SU-DHL-6 (cell line): Measurements from ENCODE around the gene ENOX2.

Source experiments
- EZH2phosphoT487 ChIP-seq: fragments of 200-600 bp; sonication (generic), shearing (Covaris generic); conservative IDR thresholded peaks from 2 replicates; pipeline ENCODE4 v1.6.1; 2018; ENCODE audit warnings: mild to moderate bottlenecking, antibody characterized with exemption, low read length, moderate library complexity, mixed read lengths
- TF ChIP-seq, protein P1 (sequence below): fragments of 200-600 bp; sonication (generic); IDR thresholded peaks from one replicate; pipeline ENCODE4 v1.5.1; 2017; ENCODE audit warnings: antibody characterized with exemption, mild to moderate bottlenecking, low read length, moderate library complexity; ENCODE audit not compliant: insufficient read depth, poor library complexity, severe bottlenecking

DNA sequence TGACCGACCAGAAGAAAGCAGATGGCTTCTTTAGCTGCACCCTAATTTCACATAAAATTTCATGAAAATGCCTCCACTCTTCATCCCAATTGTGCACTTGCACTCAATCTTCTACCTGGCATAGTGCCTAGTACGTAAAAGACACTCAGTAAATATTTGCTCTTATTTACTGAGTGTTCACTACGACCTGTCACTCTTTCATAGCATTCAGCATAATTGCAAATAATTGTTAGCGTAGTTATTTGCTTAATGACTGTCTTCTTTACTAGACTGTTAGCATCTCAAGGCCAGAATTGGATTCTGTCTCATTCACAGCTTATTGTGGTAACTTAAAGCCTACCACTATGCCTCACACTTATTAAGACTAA is 130.2 kb downstream of the ENOX2 start:
- TF ChIP-seq EZH2phosphoT487 = no peak
- TF ChIP-seq, protein P1, sequence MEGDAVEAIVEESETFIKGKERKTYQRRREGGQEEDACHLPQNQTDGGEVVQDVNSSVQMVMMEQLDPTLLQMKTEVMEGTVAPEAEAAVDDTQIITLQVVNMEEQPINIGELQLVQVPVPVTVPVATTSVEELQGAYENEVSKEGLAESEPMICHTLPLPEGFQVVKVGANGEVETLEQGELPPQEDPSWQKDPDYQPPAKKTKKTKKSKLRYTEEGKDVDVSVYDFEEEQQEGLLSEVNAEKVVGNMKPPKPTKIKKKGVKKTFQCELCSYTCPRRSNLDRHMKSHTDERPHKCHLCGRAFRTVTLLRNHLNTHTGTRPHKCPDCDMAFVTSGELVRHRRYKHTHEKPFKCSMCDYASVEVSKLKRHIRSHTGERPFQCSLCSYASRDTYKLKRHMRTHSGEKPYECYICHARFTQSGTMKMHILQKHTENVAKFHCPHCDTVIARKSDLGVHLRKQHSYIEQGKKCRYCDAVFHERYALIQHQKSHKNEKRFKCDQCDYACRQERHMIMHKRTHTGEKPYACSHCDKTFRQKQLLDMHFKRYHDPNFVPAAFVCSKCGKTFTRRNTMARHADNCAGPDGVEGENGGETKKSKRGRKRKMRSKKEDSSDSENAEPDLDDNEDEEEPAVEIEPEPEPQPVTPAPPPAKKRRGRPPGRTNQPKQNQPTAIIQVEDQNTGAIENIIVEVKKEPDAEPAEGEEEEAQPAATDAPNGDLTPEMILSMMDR = no peak
